Right renal cortex interstitium (tissue), 3 donors: ENCODE data around the gene MAGEB4. TPM values are rescaled to one million over a fixed set of nuclear protein-coding genes. Genes with fewer than 3 reads are reported as not detected.
"Not testable (repeated sequence)": the region's sequence is repeated elsewhere in the genome, so short reads cannot be mapped to it uniquely, and the experiment has no call there.

Source experiments
- DNase-seq, 3 donors: peaks; one replicate each; pipeline ENCODE4 v3.0.0-alpha.2; 2013; ENCODE audit warnings: low read depth in 3 of 3, low spot score in 2 of 3
- polyA plus RNA-seq, 3 donors: library from polyadenylated mRNA; unstranded; fragments of 120-200 nt; gene quantifications; one replicate each; pipeline ENCODE4 v1.2.1, GENCODE V29; 2013; ENCODE audit not compliant: insufficient read length in 3 of 3

MAGEB4 gene
- polyA plus RNA-seq: not detected

- no peak for DNase-seq
Measured at GRCh38 chrX:30241724-30242415, at the start of gene MAGEB4. Gene MAGEB4 (plus strand): TSS chrX:30242000. CDS start chrX:30242136, 136 bp downstream.

- DNase-seq: not testable (repeated sequence)
Measured at GRCh38 chrX:30193910-30194309, 47.9 kb upstream of the MAGEB4 start.

- DNase-seq: no peak
Measured at GRCh38 chrX:30196322-30196721, 45.5 kb upstream of the MAGEB4 start.

GRCh38 chrX:30212172-30212571, 29.6 kb upstream of the MAGEB4 start:
- no peak for DNase-seq

- no peak for DNase-seq
Measured at GRCh38 chrX:30215357-30215843, 26.4 kb upstream of the MAGEB4 start, which contains the start of gene MAGEB2. Gene MAGEB2 (plus strand): TSS chrX:30215563. CDS start chrX:30218581, 3,018 bp downstream.

- DNase-seq: no peak
Measured at GRCh38 chrX:30217465-30217864, 24.3 kb upstream of the MAGEB4 start.

GRCh38 chrX:30219372-30219771, 22.4 kb upstream of the MAGEB4 start:
- DNase-seq: no peak

- no peak for DNase-seq
Measured at GRCh38 chrX:30220661-30221060, 21.1 kb upstream of the MAGEB4 start.

- DNase-seq: no peak
Measured at GRCh38 chrX:30224536-30224935, 17.3 kb upstream of the MAGEB4 start.

GRCh38 chrX:30228526-30228925, 13.3 kb upstream of the MAGEB4 start:
- no peak for DNase-seq

- no peak for DNase-seq
Measured at GRCh38 chrX:30230395-30230794, 11.4 kb upstream of the MAGEB4 start, which contains the start of gene MAGEB3. Gene MAGEB3 (plus strand): TSS chrX:30230657. CDS start chrX:30235925, 5,268 bp downstream.

GRCh38 chrX:30246769-30247489, 5.1 kb downstream of the MAGEB4 start, which contains the start of gene MAGEB1:
Gene MAGEB1 (plus strand): TSS chrX:30247146. CDS start chrX:30250494, 3,348 bp downstream.
- DNase-seq: no peak

- no peak for DNase-seq
Measured at GRCh38 chrX:30248854-30249253, 7.1 kb downstream of the MAGEB4 start.

- DNase-seq: no peak
Measured at GRCh38 chrX:30253257-30253656, 11.5 kb downstream of the MAGEB4 start.

- DNase-seq: no peak
Measured at GRCh38 chrX:30259927-30260326, 18.1 kb downstream of the MAGEB4 start.

GRCh38 chrX:30261012-30261411, 19.2 kb downstream of the MAGEB4 start:
- no peak for DNase-seq

- no peak for DNase-seq
Measured at GRCh38 chrX:30262763-30263162, 21.0 kb downstream of the MAGEB4 start.

- no peak for DNase-seq
Measured at GRCh38 chrX:30270639-30271038, 28.8 kb downstream of the MAGEB4 start.

- no peak for DNase-seq
Measured at GRCh38 chrX:30275498-30275897, 33.7 kb downstream of the MAGEB4 start.

GRCh38 chrX:30278365-30278764, 36.6 kb downstream of the MAGEB4 start:
- DNase-seq: no peak

GRCh38 chrX:30280428-30280827, 38.6 kb downstream of the MAGEB4 start:
- DNase-seq: no peak

- no peak for DNase-seq
Measured at GRCh38 chrX:30282527-30282926, 40.7 kb downstream of the MAGEB4 start.
